NCI-H82 treated with DMSO at 0.1 percent for 48 hours (cell line): Measurements from ENCODE around the gene MLF2.

Experiments
- DNase-seq: peaks from one replicate; lab custom pipeline; 2025; ENCODE audit not compliant: unreplicated experiment; lab: John Stamatoyannopoulos, UW

MLF2 gene

DNA sequence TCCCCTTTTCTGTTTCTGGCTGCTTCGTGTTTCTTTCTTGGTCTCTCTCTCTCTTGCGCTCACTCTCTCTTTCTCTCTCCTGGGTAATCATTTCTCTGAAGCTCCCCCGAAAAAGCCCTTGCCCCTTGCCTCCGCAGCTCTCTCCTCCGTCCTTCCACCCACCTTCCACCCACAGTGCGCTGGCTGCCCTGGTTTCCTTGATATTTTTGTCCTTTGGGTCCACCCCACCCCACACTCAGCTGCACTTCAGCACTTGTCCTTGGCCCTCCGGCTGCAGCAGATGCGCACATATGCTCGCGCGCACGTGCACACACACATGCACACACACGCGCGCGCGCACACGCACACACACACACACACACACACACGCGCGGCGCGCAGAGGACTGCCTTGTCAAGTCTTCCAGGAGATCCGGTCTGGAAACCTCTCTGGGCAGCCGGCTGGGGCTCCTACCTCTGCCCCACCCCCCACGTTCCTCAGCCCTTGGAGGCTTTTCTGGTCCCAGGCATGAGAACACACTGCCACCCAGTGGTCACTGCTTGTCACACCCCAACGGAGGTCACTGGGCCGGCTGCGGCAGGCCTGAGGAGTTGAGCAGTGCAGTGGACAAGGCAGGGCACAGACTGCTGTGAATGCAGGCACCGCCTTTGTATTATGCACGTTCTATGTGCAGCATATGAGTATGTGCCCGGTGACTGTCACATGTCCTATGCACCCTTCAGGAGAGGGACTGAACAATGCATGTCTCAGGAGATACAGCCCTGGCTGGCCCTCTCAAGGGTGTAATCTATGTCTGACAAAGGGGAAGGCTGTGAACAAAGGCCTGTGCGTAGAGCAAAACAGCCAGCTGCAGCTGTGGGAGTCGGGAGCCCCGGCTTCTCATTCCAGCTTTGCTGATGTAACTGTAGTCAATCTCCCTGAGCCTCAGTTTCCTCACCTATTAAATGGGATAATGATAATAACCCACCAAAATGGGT, 25.9 kb upstream of the MLF2 start:
- DNase-seq: peak; percentile 92

DNA sequence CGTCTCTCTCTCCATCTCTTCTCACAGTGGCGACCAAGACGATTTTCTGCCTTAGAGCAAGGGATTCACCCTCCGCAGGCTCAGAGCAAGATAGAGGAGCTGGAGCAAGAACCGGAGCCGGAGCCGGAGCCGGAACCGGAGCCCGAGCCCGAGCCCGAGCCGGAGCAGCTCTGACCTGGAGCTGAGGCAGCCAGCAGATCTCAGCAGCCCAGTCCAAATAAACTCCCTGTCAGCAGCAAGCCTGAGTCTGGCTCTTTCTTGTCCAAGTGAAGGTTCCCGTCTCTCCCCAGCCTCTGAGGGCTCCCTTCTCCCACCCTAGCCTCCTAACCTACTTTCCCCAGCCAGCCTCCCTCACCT, 25.3 kb upstream of the MLF2 start:
- peak; percentile 35 for DNase-seq

DNA sequence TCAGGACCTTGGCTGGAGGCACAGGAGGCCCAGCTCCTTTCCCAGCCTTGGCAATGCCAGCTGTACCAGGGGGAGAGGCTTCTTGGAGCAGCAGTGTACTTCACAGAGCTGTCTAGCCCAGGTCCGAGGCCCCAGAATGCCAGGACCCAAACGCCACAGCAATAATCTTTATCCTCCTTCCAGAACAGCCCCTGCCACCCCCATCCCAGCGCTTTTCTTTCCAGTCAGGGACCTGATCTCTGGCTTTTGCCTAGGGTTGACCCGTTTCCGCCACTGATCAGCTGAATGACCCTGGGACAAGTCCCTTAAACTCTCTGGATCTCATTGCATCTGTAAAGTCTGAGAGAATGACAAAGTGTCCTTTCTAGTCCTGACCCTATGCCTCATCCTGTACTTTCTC, 24.4 kb upstream of the MLF2 start:
- no peak for DNase-seq

DNA sequence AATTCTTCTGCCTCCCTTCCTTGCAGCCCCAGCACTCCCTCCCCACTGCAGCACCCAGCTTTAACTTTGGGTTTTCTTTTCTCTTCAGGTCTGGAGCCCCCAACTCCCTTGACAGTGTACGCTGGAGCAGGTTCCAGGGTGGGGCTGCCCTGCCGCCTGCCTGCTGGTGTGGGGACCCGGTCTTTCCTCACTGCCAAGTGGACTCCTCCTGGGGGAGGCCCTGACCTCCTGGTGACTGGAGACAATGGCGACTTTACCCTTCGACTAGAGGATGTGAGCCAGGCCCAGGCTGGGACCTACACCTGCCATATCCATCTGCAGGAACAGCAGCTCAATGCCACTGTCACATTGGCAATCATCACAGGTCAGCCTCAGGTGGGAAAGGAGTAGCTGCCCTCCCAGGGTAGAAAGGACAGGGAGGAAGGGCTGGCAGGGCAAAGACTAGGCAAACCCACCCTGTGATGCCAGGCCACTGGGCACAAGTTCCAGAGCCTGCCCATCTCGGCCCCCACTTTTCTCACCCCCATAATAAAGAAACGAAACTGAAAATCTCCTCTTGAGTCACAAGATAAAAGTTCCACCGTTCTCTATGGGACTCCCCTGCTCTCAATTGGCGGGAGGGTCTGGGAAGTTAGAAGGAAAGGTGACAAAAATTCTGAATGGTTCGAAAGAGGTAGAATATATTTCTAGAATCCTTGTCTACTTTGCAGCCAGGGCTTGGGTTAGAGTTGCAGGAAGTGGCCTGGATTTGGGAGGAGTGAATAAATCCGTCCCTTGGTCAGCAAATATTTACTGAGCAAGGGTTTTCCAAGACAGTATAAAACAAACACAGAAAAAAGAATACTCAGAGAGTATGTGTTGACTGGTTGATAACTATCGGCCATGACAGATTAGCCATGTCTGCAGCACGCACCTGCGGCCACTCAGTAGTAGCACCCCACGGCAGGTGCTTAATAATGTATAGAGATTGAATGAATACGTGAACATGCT, 22.5 kb upstream of the MLF2 start:
- no peak for DNase-seq

- DNase-seq: no peak
Measured at GRCh38 chr12:6774499-6775062, 21.6 kb upstream of the MLF2 start.

GRCh38 chr12:6773590-6774351, 20.8 kb upstream of the MLF2 start:
- DNase-seq: no peak

DNA sequence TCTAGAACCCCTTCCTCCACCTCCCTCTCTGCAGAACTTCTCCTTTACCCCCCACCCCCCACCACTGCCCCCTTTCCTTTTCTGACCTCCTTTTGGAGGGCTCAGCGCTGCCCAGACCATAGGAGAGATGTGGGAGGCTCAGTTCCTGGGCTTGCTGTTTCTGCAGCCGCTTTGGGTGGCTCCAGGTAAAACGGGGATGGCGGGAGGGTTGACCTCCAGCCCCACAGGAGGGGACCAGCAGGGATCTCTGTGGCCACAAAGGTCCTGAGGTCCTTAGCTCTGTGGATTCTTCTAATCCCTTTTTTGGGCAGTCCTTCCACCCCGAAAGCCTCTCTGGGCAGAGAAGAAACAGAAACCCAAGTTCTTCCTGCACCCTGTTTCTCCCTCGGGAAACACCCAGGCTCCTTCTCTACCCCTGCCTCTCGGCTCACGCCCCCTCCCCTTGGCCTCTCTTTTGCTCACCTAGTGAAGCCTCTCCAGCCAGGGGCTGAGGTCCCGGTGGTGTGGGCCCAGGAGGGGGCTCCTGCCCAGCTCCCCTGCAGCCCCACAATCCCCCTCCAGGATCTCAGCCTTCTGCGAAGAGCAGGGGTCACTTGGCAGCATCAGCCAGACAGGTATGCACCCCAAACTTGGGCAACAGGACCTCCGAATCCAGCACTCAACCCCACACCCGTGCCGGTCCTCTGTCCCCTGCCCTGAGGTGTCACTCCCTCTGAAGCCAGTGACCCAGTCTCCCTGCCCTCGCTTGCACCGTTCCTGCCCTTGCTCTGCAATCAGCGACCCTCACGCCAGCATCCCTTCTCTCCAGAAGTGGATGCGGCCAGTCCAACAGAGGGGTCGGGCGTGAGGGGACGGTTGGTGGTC, 20.0 kb upstream of the MLF2 start:
- no peak for DNase-seq

DNA sequence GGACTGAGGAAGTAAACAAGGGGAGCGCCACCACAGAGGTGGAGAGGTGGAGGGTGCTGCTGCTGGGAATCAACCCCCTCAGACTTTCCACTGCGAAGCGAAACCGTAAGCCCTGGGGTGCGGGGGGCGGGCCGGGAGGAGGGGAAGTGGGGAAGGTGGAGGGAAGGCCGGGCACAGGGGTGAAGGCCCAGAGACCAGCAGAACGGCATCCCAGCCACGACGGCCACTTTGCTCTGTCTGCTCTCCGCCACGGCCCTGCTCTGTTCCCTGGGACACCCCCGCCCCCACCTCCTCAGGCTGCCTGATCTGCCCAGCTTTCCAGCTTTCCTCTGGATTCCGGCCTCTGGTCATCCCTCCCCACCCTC, 19.4 kb upstream of the MLF2 start, which contains the start of gene LAG3:
LAG3 (plus strand) TSS at position 190 of the 365 bp plus-strand sequence. CDS start 333 bp downstream, outside the sequence.
- no peak for DNase-seq

DNA sequence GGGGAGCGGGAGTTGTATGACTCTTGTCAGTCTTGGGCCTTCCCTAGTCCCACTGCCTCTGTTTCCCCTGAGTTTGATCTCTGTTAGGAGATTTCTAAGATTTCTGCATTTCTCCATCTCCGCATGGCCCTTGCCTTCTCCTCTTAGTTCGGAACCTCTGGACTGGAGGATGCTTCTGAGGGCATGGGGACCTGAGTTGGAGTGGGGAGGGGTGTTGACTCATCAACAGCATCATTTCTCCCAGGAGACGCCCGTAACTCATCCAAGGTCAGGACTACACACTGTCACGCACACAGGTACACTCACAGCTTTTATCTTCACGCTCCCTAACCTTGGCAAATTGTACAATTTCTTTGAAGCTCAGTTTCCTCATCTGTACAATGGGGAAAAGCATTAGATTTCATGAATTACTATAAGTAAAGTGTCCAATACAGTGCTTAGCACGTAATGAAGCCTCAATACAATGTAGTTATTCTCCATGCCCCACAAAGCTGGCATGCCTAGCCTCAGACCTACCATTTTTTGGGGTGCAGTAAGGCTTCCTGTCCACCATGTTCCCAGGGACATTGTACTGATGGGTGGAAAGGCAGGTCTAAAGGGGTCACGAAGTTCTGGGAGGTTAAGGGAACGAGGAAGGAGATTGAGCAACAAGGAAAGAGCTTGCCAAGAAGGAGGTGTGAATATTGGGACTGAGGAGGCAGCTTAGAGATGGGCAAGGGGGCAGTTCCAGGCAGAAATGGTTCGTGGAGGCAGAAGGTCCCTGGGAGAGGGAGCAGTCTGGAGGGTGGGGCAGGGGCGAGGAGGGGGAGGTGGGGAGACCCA, 18.8 kb upstream of the MLF2 start:
- DNase-seq: no peak

- DNase-seq: no peak
Measured at GRCh38 chr12:6771091-6771495, 18.2 kb upstream of the MLF2 start.

DNA sequence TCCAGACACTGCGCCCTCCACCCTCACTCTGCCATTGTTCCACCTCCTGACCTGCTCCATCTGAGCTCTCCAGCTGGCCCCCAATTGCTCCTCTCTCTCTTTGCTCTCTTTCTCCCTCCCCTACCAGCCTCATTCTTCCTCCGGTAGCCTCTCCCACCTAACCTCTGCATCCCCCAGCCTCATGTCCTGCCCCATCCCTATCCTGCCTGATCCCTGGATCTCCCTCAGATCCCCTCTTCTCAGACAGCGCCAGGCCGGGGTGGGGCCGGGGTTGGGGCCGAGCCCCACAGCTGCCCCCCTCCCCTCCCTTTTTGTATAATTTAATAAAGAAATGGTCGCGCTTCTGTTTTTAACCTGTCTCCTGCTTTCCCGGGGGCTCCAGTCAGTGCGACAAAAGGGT, 17.7 kb upstream of the MLF2 start:
- DNase-seq: no peak

DNA sequence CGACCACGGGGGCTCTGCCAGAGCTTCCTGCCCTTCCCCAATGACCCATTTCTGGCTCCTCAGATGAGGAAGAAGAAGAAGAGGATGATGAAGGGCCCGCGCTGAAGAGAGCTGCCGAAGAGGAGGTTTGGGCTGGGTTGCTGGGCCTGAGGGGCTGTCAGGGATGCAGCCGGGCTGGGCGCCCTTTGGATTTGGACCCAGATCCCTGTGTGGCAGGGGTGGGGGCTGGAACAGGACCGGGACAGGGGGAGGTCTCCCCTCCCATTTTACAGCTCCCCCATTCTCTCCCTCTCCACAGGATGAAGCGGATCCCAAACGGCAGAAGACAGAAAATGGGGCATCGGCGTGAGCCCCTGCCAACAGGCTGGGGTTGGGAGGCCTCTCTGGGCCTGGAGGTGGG, 17.2 kb upstream of the MLF2 start:
- DNase-seq: no peak

DNA sequence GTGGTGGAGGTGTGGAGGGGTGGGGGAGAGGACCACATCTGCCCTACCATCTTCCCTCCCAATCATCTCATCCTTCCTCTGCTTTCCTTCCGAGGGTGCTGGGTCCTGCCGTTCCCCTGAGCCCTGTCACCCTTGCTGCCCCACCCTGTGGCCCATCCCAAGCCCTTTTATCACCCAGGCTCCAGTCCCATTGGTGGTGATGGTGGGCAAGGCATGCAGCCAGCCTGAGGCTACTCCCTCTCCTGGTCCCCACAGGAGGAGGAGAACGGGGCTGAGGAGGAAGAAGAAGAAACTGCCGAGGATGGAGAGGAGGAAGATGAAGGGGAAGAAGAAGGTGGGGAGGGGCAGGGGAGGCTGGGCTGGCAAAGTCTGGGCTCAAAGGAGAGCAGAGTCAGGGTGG, 16.7 kb upstream of the MLF2 start:
- no peak for DNase-seq

DNA sequence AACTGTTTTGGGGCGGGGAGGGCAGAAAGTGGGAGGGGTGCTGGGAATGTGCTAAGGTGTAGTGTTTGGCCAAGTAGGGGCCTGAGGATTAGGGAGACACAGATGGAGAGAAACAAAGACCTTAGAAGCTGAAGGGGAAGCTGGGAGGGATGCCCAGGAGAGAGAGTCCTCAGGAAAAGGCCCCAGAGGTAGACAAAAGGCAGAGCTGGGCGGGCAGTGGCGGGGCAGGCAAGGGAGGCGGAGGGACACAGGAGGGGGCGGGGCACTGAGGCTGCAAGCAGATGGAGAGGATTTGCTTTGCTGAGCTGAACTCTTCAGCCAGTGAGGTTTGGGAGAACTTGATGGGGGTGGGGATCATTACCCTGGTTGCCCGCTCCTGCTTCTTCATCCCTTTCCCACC, 16.0 kb upstream of the MLF2 start:
- peak; percentile 92 for DNase-seq

- peak; percentile 67 for DNase-seq
Measured at GRCh38 chr12:6768437-6768914, 15.5 kb upstream of the MLF2 start.

DNA sequence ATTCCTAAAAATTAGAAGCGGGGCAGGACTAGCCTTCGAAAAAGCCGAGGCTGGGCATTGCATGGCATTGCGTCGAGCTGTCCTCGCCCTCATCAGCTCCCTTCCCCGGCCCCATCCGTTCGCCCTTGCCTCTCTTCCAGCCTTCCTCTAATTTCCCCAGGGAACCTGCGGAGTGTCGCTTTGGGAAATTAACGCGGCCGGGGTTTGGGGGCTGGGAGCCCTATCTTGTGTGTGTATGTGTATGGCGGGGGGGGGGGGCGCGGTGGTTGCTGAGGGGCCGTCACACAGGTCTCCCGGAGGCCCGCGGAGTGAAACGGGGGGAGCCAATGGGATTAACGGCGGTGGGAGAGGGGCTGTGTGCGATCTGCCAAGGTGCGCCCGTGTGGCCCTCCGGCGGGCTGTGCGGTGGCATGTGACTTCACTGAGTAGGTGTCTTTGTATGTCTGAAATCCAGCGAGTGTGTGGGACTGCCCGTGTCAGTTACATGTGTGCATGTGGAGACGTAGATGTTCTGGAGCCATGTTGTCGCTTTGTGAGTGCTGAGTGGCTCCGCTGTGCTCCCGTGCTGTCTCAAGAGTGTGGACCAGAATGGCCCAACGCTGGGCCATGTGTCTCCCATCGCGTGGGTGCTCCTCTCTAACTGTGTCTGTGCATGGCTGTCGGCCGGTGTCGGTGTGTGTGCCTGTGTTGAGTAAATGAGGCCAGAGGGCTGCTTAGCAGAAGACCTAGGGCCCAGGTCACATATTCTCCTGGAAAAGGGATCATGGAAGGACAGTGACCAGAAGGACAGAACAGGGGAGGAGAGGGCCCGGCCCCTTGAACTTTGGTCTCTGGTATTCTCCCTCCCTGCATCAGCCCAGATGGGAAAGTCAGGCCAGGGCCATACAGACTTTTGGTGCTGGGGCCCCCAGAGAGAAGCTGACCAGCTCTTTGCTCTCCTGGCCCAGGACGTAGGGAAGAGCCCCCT, 14.7 kb upstream of the MLF2 start:
- DNase-seq: peak; percentile 37

DNA sequence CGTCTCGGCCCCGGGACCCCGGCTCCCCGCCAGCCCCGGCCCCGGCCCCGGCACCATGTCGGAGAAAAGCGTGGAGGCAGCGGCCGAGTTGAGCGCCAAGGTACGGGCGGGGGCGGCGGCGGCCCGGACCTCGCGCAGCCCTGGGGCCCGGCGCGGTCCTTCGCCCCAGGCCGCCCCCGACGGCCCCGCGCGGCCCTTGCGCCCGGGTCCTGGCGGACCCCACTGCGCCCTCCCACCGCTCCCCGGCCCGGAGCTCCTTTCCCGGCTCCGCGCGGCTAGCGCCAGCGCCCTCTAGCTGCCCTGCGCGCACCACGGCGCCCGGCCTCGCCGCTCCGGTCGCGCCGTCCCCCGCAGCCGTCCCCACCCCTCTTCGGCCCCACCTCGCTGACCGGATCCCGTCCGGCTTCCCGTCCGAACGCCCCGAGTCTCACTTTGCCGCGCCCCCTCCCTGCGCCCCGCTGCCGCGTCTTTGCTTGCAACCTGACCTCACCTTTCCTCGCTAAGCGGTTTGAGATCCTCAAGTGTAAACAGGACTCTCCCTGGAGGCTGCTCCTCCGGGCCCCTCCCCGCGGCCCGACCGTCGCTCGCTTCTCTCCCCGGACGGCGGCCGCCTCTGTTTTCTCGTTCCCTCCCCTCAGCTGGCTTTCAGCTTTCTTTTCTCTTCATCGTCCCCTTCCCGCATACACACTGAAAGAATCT, 13.9 kb upstream of the MLF2 start:
- peak; percentile 22 for DNase-seq
